Tibial nerve (tissue), 4 donors: ENCODE results near the gene TK1.

Source experiments
- EP300 ChIP-seq, 2 donors: sonication (generic); formaldehyde crosslinking; IDR thresholded peaks; one replicate each; pipeline ENCODE4 v1.6.1; 2017; ENCODE audit warnings: antibody characterized with exemption in 2 of 2, mild to moderate bottlenecking in 1 of 2
- POLR2A ChIP-seq, 2 donors: fragments of 450-650 bp; IDR thresholded peaks; one replicate each; pipeline ENCODE4 v1.6.1; 2017; ENCODE audit warnings: antibody characterized with exemption in 2 of 2, mild to moderate bottlenecking in 2 of 2, moderate library complexity in 2 of 2
- TF ChIP-seq, protein P1 (sequence below), 5 experiments: fragments of 200-600 bp in 3 of 5; fragments of 450-650 bp in 2 of 5; sonication (generic) in 3 of 5; IDR thresholded peaks; one replicate each; pipeline ENCODE4 v1.5.1; 2016 to 2019; ENCODE audit warnings: antibody characterized with exemption in 5 of 5, mild to moderate bottlenecking in 3 of 5, moderate library complexity in 2 of 5

DNA sequence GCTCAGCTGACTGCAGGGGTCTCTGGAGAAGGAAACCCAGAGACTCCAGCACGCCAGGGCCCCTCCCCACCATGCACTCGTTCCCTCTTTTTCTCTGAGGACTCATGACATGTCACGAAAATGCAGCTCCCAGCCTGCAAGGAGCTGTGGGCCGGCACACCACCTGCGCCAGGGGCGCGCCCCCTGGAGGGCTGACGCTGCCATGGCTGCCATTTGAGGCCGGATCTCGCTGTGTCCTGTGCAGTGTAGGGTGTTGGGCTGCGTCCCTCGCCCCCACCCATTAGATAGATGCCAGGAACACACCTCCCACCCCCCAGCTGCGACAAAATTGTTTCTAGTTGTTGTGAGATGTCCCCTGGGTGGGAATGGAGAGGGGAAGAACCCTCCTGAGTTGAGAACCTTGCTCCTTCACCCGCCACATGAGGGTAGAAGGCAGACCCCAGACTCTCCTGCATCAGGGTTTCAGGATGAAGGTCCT lies 10.3 kb downstream of the TK1 start:
- TF ChIP-seq, protein P1, sequence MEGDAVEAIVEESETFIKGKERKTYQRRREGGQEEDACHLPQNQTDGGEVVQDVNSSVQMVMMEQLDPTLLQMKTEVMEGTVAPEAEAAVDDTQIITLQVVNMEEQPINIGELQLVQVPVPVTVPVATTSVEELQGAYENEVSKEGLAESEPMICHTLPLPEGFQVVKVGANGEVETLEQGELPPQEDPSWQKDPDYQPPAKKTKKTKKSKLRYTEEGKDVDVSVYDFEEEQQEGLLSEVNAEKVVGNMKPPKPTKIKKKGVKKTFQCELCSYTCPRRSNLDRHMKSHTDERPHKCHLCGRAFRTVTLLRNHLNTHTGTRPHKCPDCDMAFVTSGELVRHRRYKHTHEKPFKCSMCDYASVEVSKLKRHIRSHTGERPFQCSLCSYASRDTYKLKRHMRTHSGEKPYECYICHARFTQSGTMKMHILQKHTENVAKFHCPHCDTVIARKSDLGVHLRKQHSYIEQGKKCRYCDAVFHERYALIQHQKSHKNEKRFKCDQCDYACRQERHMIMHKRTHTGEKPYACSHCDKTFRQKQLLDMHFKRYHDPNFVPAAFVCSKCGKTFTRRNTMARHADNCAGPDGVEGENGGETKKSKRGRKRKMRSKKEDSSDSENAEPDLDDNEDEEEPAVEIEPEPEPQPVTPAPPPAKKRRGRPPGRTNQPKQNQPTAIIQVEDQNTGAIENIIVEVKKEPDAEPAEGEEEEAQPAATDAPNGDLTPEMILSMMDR (IDR thresholded peaks at IDR 0.05), result peak; percentile 86 to 92 (median 91)
- TF ChIP-seq POLR2A (IDR thresholded peaks at IDR 0.05) (no peak), EP300 (IDR thresholded peaks at IDR 0.05) (no peak)
